HL-60/S4 treated with phorbol 12-myristate 13-acetate at 8.2 ng/mL for 4 days and 3 days (cell line): Measurements from ENCODE around the gene ZAR1L.
"Not testable (repeated sequence)": the region's sequence is repeated elsewhere in the genome, so short reads cannot be mapped to it uniquely, and the experiment has no call there.

Experiments used
- in situ Hi-C: fragments of 300-500 bp; cut with MboI; formaldehyde crosslinking; loops from 2 replicates; pipeline ENCODE4 v1.15.0; 2022; ENCODE audit warnings: low sequenced_read_pairs

ZAR1L gene

GRCh38 chr13:32315238-32316027, at the start of gene ZAR1L, which contains the start of gene BRCA2:
Gene ZAR1L (minus strand): TSS chr13:32315363. CDS start chr13:32311925, 3,438 bp downstream.
Gene BRCA2 (plus strand): TSS chr13:32315508. CDS start chr13:32316461, 953 bp downstream.
- in situ Hi-C loops = no loop called here

DNA sequence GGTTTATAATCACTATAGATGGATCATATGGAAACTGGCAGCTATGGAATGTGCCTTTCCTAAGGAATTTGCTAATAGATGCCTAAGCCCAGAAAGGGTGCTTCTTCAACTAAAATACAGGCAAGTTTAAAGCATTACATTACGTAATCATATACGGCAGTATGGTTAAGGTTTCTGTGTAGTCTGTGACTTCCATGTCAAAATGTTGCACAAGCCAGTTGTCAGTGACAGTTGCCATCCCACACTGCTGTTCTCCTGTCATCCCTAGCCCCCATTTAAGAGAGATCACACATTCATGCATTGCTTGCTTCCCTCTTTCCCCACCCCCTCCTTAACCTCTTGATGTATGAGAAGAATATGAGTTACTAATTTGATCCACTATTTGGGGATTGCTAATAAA, 47.4 kb upstream of the ZAR1L start:
- in situ Hi-C loops = no loop called here

GRCh38 chr13:32355935-32356334, 40.8 kb upstream of the ZAR1L start:
- in situ Hi-C loops = not testable (repeated sequence)

- in situ Hi-C loops = no loop called here
These were observed 38.9 kb upstream of the ZAR1L start for GRCh38 chr13:32354040-32354439.

GRCh38 chr13:32350839-32351441, 35.8 kb upstream of the ZAR1L start:
- in situ Hi-C loops = not testable (repeated sequence)

DNA sequence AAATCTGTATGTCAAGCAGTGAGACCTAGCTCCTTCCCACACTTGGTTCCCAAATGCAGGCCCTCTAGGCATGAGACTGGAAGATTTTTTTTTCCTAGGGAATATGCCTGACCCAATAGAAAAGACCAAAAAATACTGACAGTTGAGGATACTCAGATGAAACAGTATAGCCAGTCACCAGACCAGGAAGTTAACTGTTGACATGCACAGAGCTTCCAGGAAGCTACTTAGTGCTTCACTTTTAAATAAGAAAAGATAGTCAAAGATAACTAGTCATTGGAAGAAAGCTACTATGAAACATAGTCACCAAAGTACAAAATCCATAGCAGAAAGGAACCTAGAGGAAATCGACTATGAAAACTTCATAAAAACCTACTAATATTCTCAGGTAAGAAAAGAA, 32.5 kb upstream of the ZAR1L start:
- in situ Hi-C loops = no loop called here

- in situ Hi-C loops = no loop called here
These were observed 25.8 kb upstream of the ZAR1L start for GRCh38 chr13:32340914-32341313.

- in situ Hi-C loops = no loop called here
These were observed 19.5 kb upstream of the ZAR1L start for GRCh38 chr13:32334671-32335070.

- in situ Hi-C loops = no loop called here
These were observed 15.3 kb upstream of the ZAR1L start for GRCh38 chr13:32330441-32330840.

DNA sequence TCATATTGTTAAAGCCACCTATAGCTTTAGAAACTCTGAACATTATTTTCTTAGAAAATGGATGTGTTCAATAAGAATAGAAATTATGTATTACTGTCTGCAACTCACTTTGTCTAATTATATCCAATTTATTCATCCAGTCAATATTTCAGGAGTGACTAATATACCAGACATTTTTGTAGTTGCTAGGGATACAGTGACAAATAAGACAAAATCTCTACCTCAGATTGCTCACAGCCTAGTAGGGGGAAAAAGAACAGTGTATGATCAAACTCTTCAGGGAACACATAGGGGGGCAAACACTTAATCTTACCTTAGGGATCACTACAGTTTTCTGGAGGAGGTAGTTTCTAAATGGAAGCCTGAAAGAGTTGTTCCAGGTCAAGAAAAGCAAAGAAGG, 8.7 kb upstream of the ZAR1L start:
- in situ Hi-C loops = no loop called here

- in situ Hi-C loops = no loop called here
These were observed 5.4 kb upstream of the ZAR1L start for GRCh38 chr13:32320528-32320927.

DNA sequence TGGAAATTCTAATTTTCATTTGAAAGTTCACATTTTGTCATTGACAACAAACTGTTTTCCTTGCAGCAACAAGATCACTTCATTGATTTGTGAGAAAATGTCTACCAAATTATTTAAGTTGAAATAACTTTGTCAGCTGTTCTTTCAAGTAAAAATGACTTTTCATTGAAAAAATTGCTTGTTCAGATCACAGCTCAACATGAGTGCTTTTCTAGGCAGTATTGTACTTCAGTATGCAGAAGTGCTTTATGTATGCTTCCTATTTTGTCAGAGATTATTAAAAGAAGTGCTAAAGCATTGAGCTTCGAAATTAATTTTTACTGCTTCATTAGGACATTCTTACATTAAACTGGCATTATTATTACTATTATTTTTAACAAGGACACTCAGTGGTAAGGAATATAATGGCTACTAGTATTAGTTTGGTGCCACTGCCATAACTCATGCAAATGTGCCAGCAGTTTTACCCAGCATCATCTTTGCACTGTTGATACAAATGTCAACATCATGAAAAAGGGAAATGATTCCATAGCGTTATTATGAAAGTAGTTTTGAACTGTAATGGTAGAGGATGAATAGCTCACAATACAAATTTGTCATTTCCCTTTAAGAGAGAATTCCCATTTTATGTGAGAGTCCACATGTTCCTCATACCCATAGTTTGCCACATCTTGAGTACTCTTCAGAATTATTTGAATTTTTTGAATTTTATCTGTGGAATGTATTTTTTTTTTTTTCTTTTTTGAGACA, 2.7 kb upstream of the ZAR1L start:
- in situ Hi-C loops = no loop called here

DNA sequence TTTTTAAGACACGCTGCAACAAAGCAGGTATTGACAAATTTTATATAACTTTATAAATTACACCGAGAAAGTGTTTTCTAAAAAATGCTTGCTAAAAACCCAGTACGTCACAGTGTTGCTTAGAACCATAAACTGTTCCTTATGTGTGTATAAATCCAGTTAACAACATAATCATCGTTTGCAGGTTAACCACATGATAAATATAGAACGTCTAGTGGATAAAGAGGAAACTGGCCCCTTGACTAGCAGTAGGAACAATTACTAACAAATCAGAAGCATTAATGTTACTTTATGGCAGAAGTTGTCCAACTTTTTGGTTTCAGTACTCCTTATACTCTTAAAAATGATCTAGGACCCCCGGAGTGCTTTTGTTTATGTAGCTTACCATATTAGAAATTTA, 1.3 kb upstream of the ZAR1L start:
- in situ Hi-C loops = no loop called here

GRCh38 chr13:32316028-32316339, 821 bp upstream of the ZAR1L start:
- in situ Hi-C loops = no loop called here

GRCh38 chr13:32314271-32315237, 609 bp downstream of the ZAR1L start:
- in situ Hi-C loops = no loop called here

- in situ Hi-C loops = no loop called here
These were observed 3.8 kb downstream of the ZAR1L start for GRCh38 chr13:32311188-32311897.

DNA sequence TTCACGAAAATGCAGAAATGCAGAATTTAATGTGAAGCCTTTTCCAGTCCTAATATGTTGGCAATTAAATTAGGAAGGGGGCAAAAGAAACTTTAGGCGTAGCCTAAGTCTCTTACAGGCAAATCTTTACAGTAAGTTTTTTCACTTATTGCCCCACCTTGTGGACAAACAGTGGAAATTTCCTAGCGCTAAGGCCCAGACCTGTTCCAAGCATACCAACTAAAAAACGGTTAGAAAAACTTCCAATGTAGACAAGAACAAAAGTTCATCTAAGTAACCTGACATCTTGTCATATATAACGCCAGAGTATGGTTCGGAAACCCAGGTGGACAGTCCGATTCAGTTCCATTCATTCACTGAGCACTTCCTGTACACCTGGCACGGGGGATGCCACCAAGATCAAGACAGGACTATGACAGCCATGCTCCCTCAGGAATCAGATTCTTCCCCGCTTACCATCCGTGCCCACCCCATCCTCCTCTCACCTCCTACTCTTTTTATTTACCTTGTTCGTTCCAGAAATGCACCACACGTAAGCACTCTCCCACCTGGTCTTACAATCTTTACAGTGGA, 4.9 kb downstream of the ZAR1L start:
- in situ Hi-C loops = no loop called here

DNA sequence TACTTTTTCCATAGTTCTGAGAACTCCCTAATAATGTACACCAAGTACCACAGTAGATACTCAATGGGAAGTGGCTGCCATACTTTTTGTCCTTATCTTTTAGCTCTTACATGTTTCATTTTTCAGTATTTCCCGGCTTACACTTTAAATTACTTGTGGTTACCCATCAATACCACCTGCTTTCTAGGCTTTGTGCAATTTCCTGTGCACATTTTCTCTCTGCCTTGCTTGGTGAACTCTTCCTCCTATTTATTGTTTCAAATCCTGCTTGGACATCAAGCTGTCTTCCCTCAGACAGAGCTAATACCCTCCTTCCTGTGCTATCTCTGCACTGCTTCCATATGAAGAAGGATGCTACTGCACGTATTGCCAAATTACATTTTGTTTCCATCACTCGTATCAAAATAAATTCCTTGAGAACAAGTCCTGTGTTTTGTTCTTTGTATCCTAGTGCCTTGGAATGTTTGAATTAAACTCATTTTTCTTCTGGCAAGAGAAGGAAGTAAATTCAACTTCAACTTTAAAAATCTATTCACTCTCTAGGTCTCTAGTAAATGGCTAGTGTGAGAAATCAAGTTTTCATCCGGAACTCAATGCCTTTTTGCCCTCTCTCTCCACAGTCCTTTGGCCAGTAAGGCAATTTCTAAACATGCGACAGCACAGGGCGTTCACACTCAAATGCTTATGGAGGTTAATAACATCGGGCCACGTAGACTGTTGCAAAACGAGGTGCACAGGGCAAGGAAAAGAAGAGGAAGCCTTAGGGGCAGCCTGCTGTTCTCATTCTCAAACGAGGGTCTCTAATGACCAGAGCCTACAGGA, 5.6 kb downstream of the ZAR1L start:
- in situ Hi-C loops = no loop called here

GRCh38 chr13:32305646-32306045, 9.5 kb downstream of the ZAR1L start:
- in situ Hi-C loops = no loop called here
